G401 (cell line): Measurements from ENCODE around the gene CABP7. TPM values are rescaled to one million over a fixed set of nuclear protein-coding genes. Genes with fewer than 3 reads are reported as not detected.

Experiments used
- DNase-seq: peaks from one replicate; pipeline ENCODE4 v3.0.0-alpha.2; 2015; ENCODE audit warnings: low spot score
- in situ Hi-C: cut with HindIII; loops from 2 replicates; pipeline ENCODE4 v1.10.0; 2016; ENCODE audit warnings: low sequenced_read_pairs, mixed read lengths
- total RNA-seq: library from RNA; depleted of rRNA; stranded (reverse); fragments of >200 nt; shearing (Covaris generic); gene quantifications from 2 replicates; pipeline ENCODE4 v1.2.3, GENCODE V29; 2014; rRNA removed

CABP7 gene
- total RNA-seq, 1 experiment from 2014 or later: 1.5 TPM

- no peak for DNase-seq
- in situ Hi-C loops: no loop called here
These were observed 42.5 kb downstream of the CABP7 start for GRCh38 chr22:29762263-29762662.

- in situ Hi-C loops: no loop called here
- no peak for DNase-seq
These were observed 46.3 kb downstream of the CABP7 start for GRCh38 chr22:29765905-29766631.

GRCh38 chr22:29766632-29767170, 46.9 kb downstream of the CABP7 start, which contains the start of gene ZMAT5:
Gene ZMAT5, minus strand, starts transcription at chr22:29767007. Its CDS starts 18,463 bp downstream, at chr22:29748544.
- in situ Hi-C loops: no loop called here
- DNase-seq: peak; percentile 98

- peak; percentile 93 for DNase-seq
- in situ Hi-C loops: no loop called here
These were observed 47.6 kb downstream of the CABP7 start, which contains the start of gene UQCR10 for GRCh38 chr22:29767171-29768051. Gene UQCR10, plus strand, starts transcription at chr22:29767369. Its CDS starts 30 bp downstream, at chr22:29767399.

GRCh38 chr22:29768052-29768693, 48.4 kb downstream of the CABP7 start:
- no peak for DNase-seq
- in situ Hi-C loops: no loop called here

- no peak for DNase-seq
- in situ Hi-C loops: no loop called here
These were observed 50.0 kb downstream of the CABP7 start for GRCh38 chr22:29769723-29770321.

GRCh38 chr22:29772170-29772641, 52.4 kb downstream of the CABP7 start:
- peak; percentile 42 for DNase-seq
- in situ Hi-C loops: no loop called here

GRCh38 chr22:29773233-29773632, 53.4 kb downstream of the CABP7 start:
- in situ Hi-C loops: no loop called here
- no peak for DNase-seq

GRCh38 chr22:29780220-29780619, 60.4 kb downstream of the CABP7 start:
- in situ Hi-C loops: no loop called here

GRCh38 chr22:29780748-29781676, 61.2 kb downstream of the CABP7 start:
- DNase-seq: peak; percentile 24
- in situ Hi-C loops: no loop called here

More at GRCh38 chr22:29780220-29780619, 60.4 kb downstream of the CABP7 start:
- DNase-seq: no peak

Other genes with a start within 250 kb of the CABP7 start
- gene NEFH, start 239.8 kb upstream of the CABP7 start, total RNA-seq: 11.6 and 14.3 TPM in 2 replicates
- gene THOC5, start 166.2 kb upstream of the CABP7 start, total RNA-seq: 58.9 and 62.6 TPM in 2 replicates
- gene NIPSNAP1, start 138.9 kb upstream of the CABP7 start, total RNA-seq: 187 and 209 TPM in 2 replicates
- gene NF2, start 116.4 kb upstream of the CABP7 start, total RNA-seq: 54.7 and 77.1 TPM in 2 replicates
- gene ZMAT5, start 47.0 kb downstream of the CABP7 start, total RNA-seq: 28.7 and 30.0 TPM in 2 replicates
- gene UQCR10, start 47.4 kb downstream of the CABP7 start, total RNA-seq: 114 and 138 TPM in 2 replicates
- 31.1 and 51.5 TPM in 2 replicates for gene ASCC2, start 118.3 kb downstream of the CABP7 start, total RNA-seq
- 23.9 and 25.9 TPM in 2 replicates for gene MTMR3, start 163.2 kb downstream of the CABP7 start, total RNA-seq